Prostate gland (tissue), 2 donors: Measurements from ENCODE around the gene RRAS. TPM values are rescaled to one million over a fixed set of nuclear protein-coding genes. Genes with fewer than 3 reads are reported as not detected.
"Not testable (repeated sequence)": the region's sequence is repeated elsewhere in the genome, so short reads cannot be mapped to it uniquely, and the experiment has no call there.

Source experiments
- DNase-seq: peaks from one replicate; pipeline ENCODE4 v3.0.0-alpha.2; 2019; ENCODE audit warnings: low spot score
- H3K27ac ChIP-seq, 2 donors: fragments of 200-600 bp; sonication (generic); 2 replicates each; pipeline ENCODE4 v1.5.1; 2017 to 2019
- H3K27me3 ChIP-seq: fragments of 200-600 bp; sonication (generic); replicated peaks from 2 replicates; pipeline ENCODE4 v1.5.1; 2019; ENCODE audit not compliant: insufficient read depth
- H3K36me3 ChIP-seq, 2 donors: fragments of 200-600 bp; sonication (generic); 1 replicate in 1 of 2; 2 replicates in 1 of 2; pipeline versions ENCODE4 v1.5.1 to v1.8.1; 2017 to 2019
- H3K4me1 ChIP-seq: fragments of 200-600 bp; sonication (generic); replicated peaks from 2 replicates; pipeline ENCODE4 v1.5.1; 2019
- H3K4me3 ChIP-seq, 2 donors: fragments of 200-600 bp; sonication (generic); 2 replicates each; pipeline ENCODE4 v1.5.1; 2017 to 2019
- H3K9me3 ChIP-seq: fragments of 200-600 bp; sonication (generic); 2 replicates; pipeline ENCODE4 v1.5.1; 2017
- POLR2A ChIP-seq: fragments of 450-650 bp; IDR thresholded peaks from one replicate; pipeline ENCODE4 v1.6.1; 2016; ENCODE audit warnings: antibody characterized with exemption, mild to moderate bottlenecking
- POLR2AphosphoS5 ChIP-seq: sonication (generic); formaldehyde crosslinking; IDR thresholded peaks from one replicate; pipeline ENCODE4 v1.6.1; 2017; ENCODE audit warnings: antibody characterized with exemption
- WGBS: methylation state at CpG from one replicate; pipeline ENCODE4 v1.1.5; 2018; 5-methylcytosine and 5-hydroxymethylcytosine counted together
- intact Hi-C: fragments of 100-400 bp; cut with DNase I; formaldehyde crosslinking; loops from one replicate; pipeline ENCODE4 v1.14.2; 2022
- total RNA-seq, 2 donors: library from RNA; depleted of rRNA; stranded (reverse); fragments of >200 nt; gene quantifications; one replicate each; pipeline ENCODE4 v1.1.0, GENCODE V29; 2016
- TF ChIP-seq, protein P1 (sequence below), 4 experiments: fragments of 200-600 bp in 2 of 4; fragments of 450-650 bp in 2 of 4; sonication (generic) in 2 of 4; IDR thresholded peaks; 1 replicate in 3 of 4; 2 replicates in 1 of 4; pipeline ENCODE4 v1.5.1; 2016 to 2019; ENCODE audit warnings: antibody characterized with exemption in 4 of 4, mild to moderate bottlenecking in 2 of 4, moderate library complexity in 2 of 4

The RRAS gene
- total RNA-seq, 2 donors from 2014 or later, result 59.1 to 72.3 TPM

DNA sequence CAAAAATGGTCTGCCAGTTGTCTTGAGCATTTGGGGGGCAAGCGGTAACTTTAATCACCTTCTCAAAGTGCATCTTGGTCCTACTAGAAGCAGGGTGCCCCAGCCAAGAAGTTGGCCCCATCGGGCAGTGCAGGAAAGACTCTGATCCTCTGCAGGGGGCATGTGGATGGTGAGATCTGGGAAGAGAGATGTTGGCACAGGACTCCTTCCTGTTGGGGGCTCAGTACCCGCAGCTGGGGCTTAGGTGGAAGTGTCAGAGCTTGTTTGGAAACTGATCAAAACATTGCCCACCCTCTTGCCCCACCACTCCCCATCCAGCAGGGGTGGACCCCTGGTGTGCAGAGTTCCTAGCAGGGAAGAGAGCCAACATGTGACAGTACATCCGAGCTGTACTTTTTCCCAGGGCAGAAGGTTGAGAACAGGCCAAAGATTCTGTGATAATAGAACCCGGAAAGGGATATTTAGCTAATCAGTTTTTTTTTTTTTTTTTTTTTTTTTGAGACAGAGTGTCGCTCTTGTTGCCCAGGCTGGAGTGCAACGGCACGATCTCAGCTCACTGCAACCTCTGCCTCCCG, 8.8 kb downstream of the RRAS start:
- no peak overlapping the region for H3K4me3 ChIP-seq
- H3K4me1 ChIP-seq, result peaks cover 5% of the 10 kb centered on the region
- intact Hi-C loops, result no loop called here
- TF ChIP-seq, protein P1, sequence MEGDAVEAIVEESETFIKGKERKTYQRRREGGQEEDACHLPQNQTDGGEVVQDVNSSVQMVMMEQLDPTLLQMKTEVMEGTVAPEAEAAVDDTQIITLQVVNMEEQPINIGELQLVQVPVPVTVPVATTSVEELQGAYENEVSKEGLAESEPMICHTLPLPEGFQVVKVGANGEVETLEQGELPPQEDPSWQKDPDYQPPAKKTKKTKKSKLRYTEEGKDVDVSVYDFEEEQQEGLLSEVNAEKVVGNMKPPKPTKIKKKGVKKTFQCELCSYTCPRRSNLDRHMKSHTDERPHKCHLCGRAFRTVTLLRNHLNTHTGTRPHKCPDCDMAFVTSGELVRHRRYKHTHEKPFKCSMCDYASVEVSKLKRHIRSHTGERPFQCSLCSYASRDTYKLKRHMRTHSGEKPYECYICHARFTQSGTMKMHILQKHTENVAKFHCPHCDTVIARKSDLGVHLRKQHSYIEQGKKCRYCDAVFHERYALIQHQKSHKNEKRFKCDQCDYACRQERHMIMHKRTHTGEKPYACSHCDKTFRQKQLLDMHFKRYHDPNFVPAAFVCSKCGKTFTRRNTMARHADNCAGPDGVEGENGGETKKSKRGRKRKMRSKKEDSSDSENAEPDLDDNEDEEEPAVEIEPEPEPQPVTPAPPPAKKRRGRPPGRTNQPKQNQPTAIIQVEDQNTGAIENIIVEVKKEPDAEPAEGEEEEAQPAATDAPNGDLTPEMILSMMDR (IDR thresholded peaks at IDR 0.05), result no peak
- TF ChIP-seq POLR2AphosphoS5, result peak; percentile 25
- H3K27ac ChIP-seq, result peak overlapping the region; percentile 27 to 33
- 4% methylated on average over 9 of the region's 9 CpGs for WGBS
- no peaks in the 10 kb centered on the region for H3K9me3 ChIP-seq
- H3K36me3 ChIP-seq, result no peaks in the 10 kb centered on the region
- DNase-seq, result peak; percentile 32
- no peaks in the 10 kb centered on the region for H3K27me3 ChIP-seq

DNA sequence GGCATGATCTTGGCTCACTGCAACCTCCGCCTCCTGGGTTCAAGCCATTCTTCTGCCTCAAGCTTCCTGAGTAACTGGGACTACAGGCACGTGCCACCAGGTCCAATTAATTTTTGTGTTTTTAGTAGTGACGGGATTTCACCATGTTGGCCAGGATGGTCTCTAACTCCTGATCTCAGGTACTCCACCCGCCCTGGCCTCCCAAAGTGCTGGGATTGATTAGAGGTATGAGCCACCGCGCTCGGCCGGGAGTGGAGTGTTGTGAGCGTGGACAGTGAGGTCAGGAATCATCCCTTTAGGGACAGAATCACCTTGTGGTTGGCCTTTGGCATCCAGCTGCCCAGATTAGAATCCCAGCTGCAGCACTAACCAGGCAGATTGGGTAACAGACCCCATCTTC, 10.3 kb downstream of the RRAS start:
- H3K36me3 ChIP-seq, result peaks cover 0 to 5% of the 10 kb centered on the region in 2 donors
- WGBS, result 91% methylated on average over 9 of the region's 9 CpGs
- intact Hi-C loops, result no loop called here
- no peak for DNase-seq
- H3K9me3 ChIP-seq, result no peaks in the 10 kb centered on the region
- no peaks in the 10 kb centered on the region for H3K27me3 ChIP-seq
- H3K4me3 ChIP-seq, result no peak overlapping the region
- H3K4me1 ChIP-seq, result peaks cover 5% of the 10 kb centered on the region
- H3K27ac ChIP-seq, result no peak overlapping the region
- TF ChIP-seq POLR2A, result no peak
- TF ChIP-seq POLR2AphosphoS5, result no peak
- TF ChIP-seq, protein P1 (IDR thresholded peaks at IDR 0.05), result no peak

DNA sequence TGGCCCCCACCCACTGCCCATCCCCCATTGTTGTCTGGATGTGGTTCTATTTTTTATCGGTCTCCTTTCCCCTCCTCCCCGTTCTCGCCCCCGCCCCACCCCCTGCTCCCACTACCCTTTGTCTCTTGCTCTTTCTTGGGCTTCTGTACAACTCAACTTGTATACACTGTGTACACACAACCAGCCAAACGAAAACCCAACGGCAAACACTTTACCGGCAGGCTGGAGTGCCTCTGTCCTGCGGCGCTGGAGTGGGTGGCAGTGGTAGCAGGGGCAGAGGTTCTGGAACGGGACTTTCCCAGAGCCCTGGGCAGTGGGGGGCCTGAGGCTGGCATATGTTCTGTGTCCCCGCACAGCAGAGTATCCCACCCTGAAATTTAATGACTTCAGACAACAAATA, 13.7 kb downstream of the RRAS start:
- TF ChIP-seq POLR2AphosphoS5 (no peak), POLR2A (no peak)
- TF ChIP-seq, protein P1 (IDR thresholded peaks at IDR 0.05), result no peak
- H3K4me3 ChIP-seq, result no peak overlapping the region
- 67% methylated on average over 11 of the region's 11 CpGs for WGBS
- no peak for DNase-seq
- H3K36me3 ChIP-seq, result peaks cover 0 to 5% of the 10 kb centered on the region in 2 donors
- H3K4me1 ChIP-seq, result peaks cover 5% of the 10 kb centered on the region
- intact Hi-C loops, result no loop called here
- no peak overlapping the region for H3K27ac ChIP-seq
- no peaks in the 10 kb centered on the region for H3K9me3 ChIP-seq
- H3K27me3 ChIP-seq, result no peaks in the 10 kb centered on the region

DNA sequence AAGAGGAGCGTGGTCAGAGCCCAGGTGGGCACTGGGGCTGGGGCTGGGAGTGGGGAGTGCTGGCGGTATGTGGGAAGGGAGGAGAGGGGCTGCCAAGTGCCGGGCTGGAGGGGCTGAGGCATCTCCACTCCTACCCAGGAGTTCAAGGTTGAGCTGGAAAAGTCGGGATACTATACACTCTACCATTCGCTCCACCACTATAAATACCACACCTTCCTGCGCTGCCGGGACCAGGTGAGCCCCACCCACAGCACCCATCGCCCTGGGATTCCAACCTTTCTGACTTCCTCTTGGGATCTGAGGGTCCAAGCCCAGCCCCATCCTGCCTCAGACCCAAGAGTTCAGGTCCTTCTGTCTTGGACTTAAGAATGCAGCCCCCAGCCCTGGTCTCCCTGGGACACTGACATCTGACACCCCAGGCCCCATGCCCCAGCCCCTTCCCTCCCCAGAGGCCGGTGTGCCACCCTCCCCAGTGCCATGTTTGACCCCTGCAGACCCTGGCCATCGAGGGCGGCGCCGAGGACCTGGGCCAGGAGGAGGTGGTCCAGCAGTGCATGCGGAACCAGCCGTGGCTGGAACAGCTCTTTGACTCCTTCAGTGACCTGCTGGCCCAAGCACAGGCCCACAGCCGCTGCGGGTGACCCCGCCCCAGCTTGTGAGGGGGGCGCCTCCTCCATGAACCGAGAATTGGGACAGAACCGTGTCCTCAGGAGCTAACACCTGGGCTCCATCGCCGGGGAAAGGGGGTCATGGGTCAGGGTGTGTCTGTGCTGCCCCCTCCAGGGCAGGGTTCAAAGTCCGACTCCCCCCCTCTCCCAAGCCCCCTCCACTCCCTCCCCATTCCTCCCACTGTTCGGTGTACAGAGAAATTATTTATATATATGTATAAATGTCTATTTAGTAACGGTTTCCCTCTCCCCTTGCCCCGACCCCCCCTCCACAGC, 14.7 kb downstream of the RRAS start:
- no peak for DNase-seq
- Histone ChIP-seq H3K36me3 (peaks cover 4 to 5% of the 10 kb centered on the region in 2 donors), H3K4me3 (no peak overlapping the region), H3K9me3 (no peaks in the 10 kb centered on the region), H3K4me1 (no peaks in the 10 kb centered on the region), H3K27me3 (no peaks in the 10 kb centered on the region), H3K27ac (no peak overlapping the region)
- TF ChIP-seq, protein P1 (IDR thresholded peaks at IDR 0.05), result no peak
- no peak for TF ChIP-seq POLR2A
- no peak for TF ChIP-seq POLR2AphosphoS5
- intact Hi-C loops, result no loop called here
- WGBS, result 78% methylated on average over 24 of the region's 27 CpGs

DNA sequence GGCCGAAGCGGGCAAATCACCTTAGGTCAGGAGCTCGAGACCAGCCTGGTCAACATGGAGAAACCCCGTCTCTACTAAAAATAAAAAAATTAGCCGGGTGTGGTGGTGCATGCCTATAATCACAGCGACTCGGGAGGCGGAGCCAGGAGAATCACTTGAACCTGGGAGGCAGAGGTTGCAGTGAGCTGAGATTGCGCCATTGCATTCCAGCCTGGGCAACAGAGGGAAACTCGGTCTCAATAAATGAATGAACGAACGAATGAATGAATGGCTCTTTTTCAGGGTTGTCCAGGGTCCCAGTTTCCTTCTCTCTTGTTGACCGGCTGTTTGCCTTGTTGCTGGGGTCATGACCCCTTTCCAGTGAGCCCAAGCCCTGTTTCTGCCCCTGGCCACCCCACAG, 22.1 kb downstream of the RRAS start:
- WGBS, result 93% methylated on average over 13 of the region's 13 CpGs
- H3K4me3 ChIP-seq, H3K27me3 ChIP-seq, H3K9me3 ChIP-seq, intact Hi-C loops, H3K4me1 ChIP-seq, H3K27ac ChIP-seq, DNase-seq: not testable (repeated sequence)
- peaks cover 13 to 17% of the 10 kb centered on the region in 2 donors for H3K36me3 ChIP-seq
